ENCODE data around the gene TIMM21.

Gene TIMM21

GRCh38 chr18:74196220-74197119, 48.1 kb downstream of the TIMM21 start:
- peak; percentile 35 for DNase-seq

- DNase-seq, result no peak
These were observed 49.5 kb downstream of the TIMM21 start for GRCh38 chr18:74197705-74198341.

- DNase-seq, result no peak
These were observed 50.1 kb downstream of the TIMM21 start for GRCh38 chr18:74198453-74198852.

DNA sequence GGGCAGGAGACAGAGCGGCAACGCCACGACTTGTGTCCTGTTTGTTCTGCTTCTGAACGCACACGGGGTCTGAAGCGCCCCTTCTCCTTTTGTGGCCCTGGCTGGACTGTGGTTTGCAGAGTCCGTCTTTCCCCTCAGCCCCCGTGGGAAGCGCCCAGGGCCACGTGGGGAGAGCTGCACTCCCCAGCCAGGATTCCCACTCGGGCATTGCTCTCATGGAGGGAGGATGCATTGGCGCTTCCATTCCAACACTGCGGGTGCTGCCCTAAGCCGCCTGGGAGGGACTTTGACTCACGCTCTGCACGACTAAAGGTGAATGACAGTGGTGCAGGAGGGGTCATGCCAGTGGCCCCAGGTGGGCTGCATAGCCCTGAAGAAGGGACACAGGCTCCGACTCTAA, 52.5 kb downstream of the TIMM21 start:
- DNase-seq, result no peak

GRCh38 chr18:74203811-74204210, 55.5 kb downstream of the TIMM21 start:
- no peak for DNase-seq

DNA sequence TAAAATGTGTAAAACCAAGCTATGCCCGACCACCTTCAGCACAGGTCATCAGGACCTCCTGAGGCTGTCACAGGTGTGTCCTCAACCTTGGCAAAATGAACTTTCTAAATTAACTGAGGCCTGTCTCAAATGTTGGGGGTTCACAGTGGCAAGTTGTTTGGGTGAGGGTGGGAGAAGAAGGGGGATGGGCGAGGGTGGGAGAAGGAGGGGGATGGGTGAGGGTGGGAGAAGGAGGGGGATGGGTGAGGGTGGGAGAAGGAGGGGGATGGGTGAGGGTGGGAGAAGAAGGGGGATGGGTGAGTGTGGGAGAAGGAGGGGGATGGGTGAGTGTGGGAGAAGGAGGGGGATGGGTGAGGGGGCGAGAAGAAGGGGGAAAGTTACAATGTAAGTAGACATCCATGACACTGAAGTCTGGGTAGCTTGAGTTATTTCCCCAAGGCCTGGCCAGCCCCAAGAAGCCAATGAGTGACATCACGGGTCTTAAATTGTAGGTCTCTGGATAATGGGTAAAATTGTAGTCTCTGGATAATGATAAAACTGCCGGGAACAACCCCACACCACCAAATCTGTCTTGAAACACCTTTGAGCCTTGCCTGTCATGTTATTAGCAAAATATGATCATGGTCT, 56.3 kb downstream of the TIMM21 start:
- DNase-seq, result no peak

Data from DMS 273 treated with DMSO at 0.1 percent for 48 hours (cell line).